CD4-positive, alpha-beta T cell treated with Interleukin-4 for 1 hour (primary cell): ENCODE measurements around the gene PRAMEF5.
"Not testable (repeated sequence)": the region's sequence is repeated elsewhere in the genome, so short reads cannot be mapped to it uniquely, and the experiment has no call there.

Source experiments
- DNase-seq, 2 donors: peaks; one replicate each; pipeline ENCODE4 v3.0.0-alpha.2; 2020 to 2022

The PRAMEF5 gene

DNA sequence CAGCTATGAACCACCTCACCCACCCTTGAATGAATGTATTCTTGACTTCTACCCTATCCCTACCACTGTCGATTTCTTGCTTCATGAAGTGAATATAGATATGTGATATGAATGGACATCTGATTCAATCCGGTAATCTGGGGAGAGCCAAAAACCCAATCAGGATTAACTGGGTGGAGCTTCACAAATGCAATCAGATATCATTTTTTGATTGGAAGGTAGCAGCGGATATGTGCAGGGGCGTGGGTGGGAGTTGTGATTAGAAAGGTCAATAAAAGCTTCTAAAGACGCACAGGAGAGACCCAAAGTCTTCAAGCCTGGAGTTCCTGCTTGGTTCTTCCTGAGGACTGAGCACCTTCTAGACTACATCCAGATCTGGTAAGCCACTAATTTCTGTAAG lies at the start of gene PRAMEF5:
Gene PRAMEF5, plus strand, starts transcription at position 301 of the 400 bp plus-strand sequence. CDS start 5,071 bp downstream, outside the sequence.
- DNase-seq: not testable (repeated sequence)

DNA sequence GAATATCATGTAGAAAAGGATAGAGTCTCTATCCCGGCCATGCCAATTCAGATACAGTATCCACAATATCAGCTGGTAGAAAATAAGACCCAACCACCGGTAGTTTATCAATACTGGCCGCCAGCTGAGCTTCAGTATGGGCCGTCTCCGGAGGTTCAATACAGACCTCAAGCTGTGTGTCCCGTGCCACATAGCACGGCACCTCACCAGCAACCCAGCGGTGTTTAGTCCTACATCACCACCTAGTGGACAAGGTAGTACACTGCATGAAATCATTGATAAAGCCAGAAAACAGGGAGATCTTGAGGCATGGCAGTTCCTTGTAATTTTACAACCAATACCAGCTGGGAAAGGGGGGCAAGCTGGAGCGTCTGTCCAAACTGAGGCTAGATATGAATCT lies 45.3 kb upstream of the PRAMEF5 start:
- DNase-seq: not testable (repeated sequence)

DNA sequence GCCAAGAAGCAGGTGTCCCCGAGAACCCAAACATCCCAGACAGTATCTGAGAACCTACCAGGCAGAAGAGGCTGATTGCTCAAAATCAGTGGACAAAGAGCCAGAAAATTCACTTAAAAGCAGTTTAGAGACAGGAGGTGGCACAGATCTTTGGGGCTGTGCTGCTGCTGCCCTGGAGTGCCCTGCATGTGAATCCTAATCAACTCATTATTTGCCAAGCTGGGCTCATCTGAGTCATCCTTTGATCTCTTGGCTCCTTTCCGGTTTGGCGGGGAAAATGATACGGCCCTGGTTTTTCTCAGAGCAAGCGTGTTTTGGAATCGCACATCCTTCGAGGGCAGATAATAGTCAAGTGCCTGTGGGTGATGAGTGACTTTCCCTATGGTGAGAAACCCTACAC lies 37.4 kb upstream of the PRAMEF5 start:
- not testable (repeated sequence) for DNase-seq

DNA sequence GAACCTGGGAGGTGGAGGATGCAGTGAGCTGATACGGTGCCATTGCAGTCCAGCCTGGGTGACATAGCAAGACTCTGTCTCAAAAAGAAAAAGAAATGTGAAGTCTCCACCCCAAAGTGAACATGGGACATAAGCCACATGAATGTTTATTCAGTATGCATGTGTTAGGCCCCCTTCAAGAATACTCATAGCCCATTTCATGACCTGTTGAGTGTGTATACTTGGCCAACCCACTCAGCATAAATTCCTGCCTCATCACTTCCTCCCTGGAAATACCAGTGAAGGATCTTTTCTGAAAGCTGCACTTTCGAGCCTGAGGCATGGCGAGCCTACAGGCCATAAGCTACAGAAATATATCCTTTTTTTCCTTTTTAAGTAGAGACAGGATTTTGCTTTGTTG lies 34.8 kb upstream of the PRAMEF5 start:
- not testable (repeated sequence) for DNase-seq

DNA sequence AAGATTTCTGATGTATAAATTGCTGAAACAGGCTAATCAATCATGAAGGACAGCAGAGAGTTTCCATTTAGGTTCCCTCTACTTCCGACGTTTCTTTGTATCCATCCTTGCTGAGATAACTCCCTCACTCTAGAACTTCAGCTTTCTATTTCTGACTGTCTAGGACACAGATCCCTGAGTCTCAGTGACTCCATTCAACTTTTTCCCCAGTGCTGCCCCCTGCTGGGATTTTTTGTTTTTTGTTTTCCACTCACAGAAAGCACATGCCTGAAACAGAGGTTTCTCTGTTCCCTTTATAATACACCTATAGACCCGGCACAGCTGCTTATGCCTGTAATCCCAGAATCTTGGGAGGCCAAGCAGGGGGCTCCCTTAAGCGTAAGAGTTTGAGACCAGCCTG lies 31.2 kb upstream of the PRAMEF5 start:
- DNase-seq: not testable (repeated sequence)

DNA sequence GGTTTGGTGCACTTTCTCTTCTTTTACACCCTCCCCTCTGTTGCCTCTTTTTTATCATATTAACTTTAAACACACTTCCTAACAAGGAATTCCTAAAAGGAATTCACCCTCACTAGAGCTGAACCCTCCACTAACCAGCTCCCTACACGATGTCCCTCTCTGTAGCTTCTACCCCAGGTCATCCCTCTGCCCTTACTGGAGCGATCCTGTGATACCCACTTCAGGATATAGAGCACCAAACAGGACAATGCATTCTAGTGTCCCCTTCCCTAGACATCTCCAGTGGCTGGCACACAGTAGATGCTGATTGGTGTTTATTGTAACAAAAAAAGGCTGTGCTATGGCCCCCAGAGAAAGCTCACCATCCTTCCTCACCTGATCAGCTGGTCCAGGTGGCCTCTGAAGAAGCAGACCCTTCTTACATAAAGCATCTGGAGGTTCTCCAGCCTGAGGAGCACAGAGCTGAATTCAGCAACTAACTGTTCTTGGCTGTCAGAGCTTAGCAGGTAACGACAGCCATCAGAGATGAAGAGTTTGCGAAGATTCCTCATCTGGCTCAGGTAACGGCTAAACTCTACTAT lies 29.4 kb upstream of the PRAMEF5 start:
- no peak for DNase-seq

DNA sequence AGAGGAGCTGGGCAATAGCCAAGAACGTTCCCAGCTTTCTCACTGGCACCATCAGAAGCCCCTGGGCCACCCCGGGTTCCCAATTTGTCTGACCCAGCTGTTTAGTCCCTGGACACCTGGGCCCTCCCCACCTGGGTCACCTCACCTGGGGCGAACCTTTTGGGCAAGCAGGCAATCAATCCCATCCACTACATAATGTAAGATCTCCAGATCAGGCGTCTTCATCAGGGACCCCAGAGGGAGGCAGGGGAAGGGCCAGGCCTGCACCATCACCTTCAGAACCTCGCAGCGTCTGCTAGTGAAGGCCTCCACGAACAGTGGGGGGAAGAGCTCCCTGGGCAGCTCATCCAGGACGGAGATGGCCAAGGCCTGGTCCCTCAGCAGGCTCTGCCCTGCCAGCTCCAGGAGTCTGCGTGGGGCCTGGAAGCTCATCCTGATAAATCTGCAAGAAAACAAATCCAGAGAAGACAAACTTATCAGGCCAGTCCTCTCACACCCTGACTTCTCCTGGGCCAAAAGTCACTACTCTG lies 28.3 kb upstream of the PRAMEF5 start, which contains the start of gene PRAMEF18:
Gene PRAMEF18, minus strand, starts transcription at position 480 of the 530 bp plus-strand sequence. Its CDS starts 48 bp downstream, at position 432.
- not testable (repeated sequence) for DNase-seq

DNA sequence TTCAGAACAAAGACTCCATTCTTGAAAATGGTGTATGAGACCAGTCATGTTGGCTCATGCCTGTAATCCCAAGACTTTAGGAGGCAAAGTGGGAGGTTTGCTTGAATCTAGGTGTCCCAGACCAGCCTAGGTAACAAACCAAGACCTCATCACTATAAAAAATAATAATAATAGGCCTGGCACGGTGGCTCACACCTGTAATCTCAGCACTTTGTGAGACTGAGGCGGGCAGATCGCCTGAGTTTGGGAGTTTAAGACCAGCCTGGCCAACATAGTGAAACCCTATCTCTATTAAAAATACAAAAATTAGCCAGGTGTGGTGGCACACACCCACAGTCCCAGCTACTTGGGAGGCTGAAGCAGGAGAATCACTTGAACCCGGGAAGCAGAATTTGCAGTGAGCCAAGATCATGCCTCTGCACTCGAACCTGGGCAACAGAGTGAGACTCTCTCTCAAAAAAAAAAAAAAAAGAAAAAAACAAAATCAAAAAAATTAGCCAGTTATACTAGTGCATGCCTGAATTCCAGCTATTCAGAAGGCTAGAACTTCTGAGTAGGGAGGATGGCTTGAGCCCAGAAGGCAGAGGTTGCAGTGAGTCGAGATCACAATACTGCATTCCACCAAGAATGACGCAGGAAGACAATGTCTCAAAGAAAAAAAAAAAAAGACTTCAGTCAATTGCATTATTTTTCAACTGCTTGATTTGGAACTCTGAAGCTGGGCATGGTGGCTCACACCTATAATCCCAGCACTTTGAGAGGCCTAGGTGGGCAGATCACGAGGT lies 26.5 kb upstream of the PRAMEF5 start:
- DNase-seq: not testable (repeated sequence)

DNA sequence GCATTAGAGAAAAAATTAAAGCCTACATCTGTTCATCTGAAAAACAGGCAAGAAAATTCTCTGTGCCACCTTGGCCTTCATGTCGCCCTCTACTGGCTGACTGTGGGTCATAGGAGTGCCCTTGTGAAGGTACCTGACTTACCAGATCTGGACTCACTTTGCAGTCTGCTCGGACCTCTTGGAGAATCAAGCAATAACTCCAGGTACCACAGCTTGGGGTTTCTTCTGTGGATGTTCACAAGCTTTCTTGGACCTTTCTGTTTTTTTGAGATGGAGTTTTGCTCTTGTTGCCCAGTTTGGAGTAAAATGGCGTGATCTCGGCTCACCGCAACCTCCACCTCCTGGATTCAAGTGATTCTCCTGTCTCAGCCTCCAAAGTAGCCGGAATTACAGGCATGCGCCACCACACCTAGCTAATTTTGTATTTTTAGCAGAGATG lies 25.6 kb upstream of the PRAMEF5 start:
- peak in 1 of 2 donors; percentile 22 for DNase-seq

DNA sequence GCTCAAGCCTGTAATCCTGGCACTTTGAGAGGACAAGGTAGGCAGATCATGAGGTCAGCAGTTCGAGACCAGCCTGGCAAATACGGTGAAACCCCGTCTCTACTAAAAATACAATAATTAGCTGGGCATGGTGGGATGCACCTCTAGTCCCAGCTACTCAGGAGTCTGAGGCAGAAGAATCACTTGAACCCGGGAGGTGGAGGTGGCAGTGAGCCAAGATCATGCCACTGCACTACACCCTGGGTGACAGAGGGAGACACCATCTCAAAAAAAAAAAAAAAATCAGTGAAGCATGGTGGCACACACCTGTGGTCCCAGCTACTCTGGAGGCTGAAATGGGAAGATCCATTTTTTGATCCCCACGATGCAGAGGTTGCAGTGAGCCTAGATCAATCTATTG lies 23.9 kb upstream of the PRAMEF5 start:
- DNase-seq: not testable (repeated sequence)

DNA sequence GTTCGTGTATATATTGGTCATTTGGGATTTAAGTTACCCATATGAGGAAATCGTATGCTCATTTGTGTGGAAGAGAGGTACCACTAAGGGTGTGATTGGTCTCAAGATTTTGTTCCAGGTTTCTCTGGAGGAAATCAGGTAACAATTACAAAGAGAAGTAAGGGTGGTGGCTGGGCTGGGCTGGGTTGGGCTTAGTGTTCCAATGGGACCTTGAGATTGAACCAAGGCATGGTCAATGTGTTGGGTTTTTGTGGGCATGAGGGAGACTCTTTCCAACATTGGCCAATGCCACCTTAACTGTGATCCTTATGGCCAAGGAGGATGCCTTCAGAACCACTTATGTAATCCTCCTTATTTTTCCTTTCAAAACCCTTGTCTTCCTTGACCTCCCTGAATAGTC lies 23.4 kb upstream of the PRAMEF5 start:
- DNase-seq: not testable (repeated sequence)

DNA sequence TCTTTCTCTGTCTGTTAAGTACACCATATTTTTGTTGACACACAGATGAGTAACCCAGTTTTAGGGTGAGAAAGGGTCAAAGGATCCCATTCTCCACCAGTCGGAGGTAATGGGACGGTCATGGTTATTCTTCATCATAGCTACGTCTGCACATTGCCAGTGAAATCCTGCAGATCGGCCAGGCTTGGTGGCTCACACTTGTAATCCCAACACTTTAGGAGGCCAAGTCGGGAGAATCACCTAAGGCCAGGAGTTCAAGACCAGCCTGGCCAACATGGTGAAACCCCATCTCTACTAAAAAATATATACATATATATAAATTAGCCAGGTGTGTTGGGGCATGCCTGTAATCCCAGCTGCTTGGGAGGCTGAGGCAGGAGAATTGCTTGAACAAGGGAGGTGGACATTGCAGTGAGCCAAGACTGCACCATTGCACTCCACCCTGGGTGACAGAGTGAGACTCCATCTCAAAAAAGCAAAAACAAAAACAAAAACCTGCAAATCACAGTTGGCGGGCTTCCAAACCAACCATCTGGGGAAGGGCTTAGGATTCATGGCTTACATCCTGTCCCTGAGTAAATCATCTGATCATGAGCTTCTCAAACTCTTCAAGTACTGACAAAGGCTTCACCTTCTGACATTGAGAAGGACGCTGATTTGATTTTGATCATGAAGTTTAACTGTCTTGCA lies 22.8 kb upstream of the PRAMEF5 start:
- DNase-seq: not testable (repeated sequence)

DNA sequence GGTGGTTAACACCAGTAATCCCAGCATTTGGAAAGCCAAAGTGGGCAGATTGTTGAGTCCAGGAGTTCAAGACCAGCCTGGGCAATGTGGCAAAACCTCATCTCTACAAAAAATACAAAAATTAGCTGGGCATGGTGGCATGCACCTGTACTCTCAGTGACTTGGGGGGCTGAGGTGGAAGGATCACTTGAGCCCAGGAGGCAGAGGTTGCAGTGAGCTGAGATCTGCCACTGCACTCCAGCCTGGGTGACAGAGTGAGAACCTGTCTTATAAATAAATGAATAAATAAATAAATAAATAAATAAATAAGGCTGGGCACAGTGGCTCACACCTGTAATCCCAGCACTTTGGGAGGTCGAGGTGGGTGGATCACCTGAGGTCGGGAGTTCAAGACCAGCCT lies 21.9 kb upstream of the PRAMEF5 start:
- not testable (repeated sequence) for DNase-seq

DNA sequence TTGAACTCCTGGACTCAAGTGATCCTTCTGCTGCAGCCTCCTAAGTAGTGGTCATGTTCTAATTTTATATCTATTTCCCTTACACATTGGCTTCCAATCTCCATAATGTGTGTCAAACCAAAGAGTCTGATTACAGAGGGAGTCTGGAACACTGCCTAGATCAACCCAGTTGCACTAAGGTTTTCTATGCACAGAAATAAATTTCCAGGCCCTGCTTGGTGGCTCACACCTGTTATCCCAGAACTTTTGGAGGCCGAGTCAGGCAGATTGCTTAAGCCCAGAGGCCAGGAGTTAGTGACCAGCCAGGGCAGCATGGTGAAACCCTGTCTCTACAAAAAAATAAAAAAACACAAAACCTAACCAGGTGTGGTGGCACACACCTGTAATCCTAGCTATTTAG lies 19.9 kb upstream of the PRAMEF5 start:
- DNase-seq: not testable (repeated sequence)

DNA sequence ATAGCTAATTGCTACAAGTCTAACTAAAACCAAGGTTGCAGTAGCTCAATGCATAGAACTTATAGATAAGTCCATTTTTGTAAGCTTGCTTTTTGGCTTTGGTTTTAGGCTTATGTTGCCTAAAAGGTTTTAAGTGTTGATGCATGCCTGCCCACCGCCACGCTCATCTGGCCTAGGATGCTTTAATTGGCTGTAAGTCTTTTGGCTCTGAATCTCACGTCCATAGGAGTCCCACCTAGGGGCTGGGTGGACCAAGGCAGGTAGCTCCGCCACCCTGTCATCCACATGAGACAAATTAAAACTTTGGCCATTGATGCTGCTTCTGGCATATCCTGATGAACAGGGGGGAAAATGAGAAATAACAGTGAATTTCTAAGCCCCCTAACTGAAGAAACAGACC lies 16.4 kb upstream of the PRAMEF5 start:
- DNase-seq: not testable (repeated sequence)

DNA sequence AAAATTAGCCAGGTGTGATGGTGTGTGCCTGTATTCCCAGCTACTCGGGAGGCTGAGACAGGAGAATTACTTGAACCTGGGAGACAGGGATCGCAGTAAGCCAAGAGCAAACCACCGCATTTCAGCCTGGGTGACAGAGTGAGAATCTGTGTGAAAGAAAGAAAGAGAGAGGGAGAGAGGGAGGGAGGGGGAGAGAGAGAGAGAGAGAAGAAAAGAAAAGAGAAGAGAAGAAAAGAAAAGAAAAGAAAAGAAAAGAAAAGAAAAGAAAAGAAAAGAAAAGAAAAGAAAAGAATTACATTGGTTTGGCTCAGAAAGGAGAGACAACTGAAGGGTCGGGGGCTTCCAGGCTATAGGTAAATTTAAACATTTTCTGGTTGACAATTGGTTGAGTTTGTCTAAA lies 14.4 kb upstream of the PRAMEF5 start:
- DNase-seq: not testable (repeated sequence)

DNA sequence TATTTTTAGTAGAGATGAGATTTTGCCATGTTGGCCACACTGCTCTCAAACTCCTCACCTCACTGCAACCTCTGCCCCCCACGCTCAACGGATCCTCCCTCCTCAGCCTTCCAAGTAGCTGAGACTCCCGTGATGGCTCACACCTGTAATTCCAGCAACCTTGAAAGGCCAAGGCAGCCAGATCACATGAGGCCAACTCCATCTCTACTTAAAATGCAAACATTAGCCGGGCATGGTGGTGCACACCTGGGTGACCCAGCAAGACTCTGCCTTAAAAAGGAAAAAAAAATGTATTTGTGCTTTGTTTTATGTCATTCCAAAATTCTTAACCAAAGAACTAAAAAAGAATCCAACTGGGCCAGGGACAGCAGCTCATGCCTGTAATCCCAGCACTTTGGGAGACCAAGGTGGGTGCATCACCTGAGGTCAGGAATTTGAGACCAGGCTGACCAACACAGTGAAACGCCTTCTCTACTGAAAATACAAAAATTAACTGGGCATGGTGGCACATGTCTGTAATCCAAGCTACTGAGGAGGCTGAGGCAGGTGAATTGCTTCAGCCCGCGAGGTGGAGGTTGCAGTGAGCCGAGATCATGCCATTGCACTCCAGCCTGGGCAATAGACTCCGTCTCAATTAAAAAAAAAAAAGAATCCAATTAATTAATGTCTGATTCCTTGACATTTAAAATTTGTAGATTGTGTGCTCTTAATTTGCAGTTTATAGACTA lies 10.3 kb upstream of the PRAMEF5 start:
- DNase-seq: not testable (repeated sequence)

DNA sequence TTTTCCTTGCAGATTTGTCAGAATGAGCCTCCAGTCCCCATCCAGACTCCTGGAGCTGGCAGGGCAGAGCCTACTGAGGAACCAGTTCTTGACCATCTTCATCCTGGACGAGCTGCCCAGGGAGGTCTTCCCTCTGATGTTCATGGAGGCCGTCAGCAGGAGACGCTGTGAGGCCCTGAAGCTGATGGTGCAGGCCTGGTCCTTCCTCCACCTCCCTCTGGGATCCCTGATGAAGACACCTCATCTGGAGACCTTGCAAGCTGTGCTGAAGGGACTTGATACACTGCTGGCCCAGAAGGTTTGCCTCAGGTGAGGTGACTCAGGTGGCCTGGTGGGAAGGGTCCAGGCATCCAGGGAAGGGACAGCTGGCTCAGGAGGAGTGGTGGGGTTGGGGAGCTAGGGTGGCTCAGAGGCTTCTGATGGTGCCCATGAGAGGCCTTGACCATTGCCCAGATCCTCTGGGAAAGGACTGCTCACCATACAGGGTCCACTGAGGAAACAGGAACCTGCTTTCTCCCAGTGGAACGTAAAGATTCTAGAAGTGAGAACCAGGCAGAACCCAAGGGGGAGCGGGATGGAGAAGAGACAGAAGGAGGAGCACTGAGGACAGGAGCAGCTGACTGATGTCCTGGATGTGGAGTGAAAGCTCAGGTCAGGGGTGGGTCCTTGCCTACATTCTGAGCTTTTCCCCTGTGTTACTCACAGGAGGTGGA lies 8.0 kb upstream of the PRAMEF5 start:
- not testable (repeated sequence) for DNase-seq

DNA sequence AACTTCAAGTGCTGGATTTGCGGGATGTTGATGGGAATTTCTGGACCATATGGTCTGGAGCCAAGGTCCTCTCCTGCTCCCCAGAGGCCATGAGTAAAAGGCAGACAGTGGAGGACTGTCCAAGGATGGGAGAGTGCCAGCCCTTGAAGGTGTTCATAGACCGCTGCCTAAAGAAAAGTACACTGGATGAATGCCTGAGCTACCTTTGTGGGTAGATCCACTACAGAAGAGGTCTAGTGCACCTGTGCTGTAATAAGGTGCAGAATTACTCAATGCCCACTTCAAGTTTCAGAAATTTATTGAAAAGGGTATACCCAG lies 7.5 kb upstream of the PRAMEF5 start:
- DNase-seq: not testable (repeated sequence)

DNA sequence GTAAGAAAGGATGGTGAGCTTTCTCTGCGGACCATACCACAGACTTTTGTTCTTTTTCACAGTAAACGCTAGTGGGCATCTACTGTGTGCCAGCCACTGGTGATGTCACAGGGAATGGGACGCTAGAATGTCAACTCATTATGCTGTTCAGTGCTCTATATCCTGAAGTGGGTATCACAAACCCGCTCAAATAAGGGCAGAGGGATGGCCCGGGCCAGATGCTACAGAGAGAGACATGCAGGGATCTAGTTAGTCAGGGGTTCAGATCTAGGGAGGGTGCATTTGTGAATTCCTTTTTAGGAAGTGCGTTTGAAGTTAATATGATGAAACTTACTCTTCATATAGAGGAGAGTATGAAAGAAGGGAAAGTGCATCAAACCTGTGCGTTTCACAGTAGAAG lies 6.9 kb upstream of the PRAMEF5 start:
- DNase-seq: not testable (repeated sequence)

DNA sequence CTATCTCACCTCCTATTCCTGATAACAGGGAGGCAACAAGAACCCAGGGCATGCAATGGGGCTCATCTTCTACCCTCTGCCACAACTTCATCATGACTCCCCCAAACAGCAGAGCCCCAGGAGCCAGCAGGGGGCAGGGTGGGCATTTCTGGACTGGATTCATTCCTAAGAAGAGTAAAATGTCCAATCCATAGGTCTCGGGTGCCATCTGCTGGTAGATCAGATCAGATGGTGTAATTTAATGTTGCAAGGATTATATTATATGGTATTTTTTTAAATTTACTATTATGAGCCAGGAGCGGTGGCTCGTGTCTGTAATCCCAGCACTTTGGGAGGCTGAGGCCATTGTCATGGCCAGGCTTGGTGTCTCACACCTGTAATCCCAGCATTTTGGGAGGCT lies 11.1 kb downstream of the PRAMEF5 start:
- not testable (repeated sequence) for DNase-seq

DNA sequence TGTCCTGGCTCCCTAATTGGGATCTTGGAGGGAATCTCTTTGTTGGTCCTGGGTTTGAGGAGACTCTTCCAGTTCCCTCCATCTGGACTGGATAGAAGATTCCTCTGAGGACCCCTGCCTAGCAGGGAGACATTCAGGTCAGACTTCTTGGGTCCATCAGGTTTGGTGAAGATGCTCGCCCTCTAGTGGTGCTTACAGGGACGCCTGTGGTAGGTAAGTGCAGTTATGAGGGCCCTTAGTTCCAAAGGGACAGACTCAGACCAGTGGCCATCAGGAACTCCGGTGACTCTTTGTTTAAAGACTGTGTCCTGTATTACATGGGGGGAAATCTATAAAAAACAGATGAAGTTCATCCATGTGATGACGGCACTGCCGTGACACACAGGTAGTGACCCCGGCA lies 23.0 kb downstream of the PRAMEF5 start:
- DNase-seq: not testable (repeated sequence)
